IMR-90 (cell line): ENCODE data around the gene ACP2.

ENCODE experiments used
- BHLHE40 ChIP-seq: fragments of 150-350 bp; IDR thresholded peaks from 2 replicates; pipeline ENCODE4 v1.6.1; 2016; ENCODE audit warnings: mild to moderate bottlenecking, low read depth, low read length
- CEBPB ChIP-seq: IDR thresholded peaks from 2 replicates; pipeline ENCODE4 v1.6.1; 2012; ENCODE audit warnings: low read depth, low read length, improper control_type of control experiment
- CHD1 ChIP-seq: IDR thresholded peaks from 2 replicates; pipeline ENCODE4 v1.6.1; 2012; ENCODE audit warnings: low read depth, low read length, improper control_type of control experiment
- CTCF ChIP-seq: conservative IDR thresholded peaks from 2 replicates; pipeline ENCODE4 v1.5.1; 2012; ENCODE audit warnings: mild to moderate bottlenecking, low read depth, low read length, improper control_type of control experiment
- ELK1 ChIP-seq: fragments of 150-350 bp; IDR thresholded peaks from 2 replicates; pipeline ENCODE4 v1.6.1; 2016; ENCODE audit warnings: low read depth, mild to moderate bottlenecking, low read length, moderate library complexity, borderline replicate concordance
- FOS ChIP-seq: fragments of 150-350 bp; IDR thresholded peaks from 2 replicates; pipeline ENCODE4 v1.6.1; 2016; ENCODE audit warnings: low read depth, low read length
- MAFK ChIP-seq: IDR thresholded peaks from 2 replicates; pipeline ENCODE4 v1.6.1; 2012; ENCODE audit warnings: low read depth, low read length, improper control_type of control experiment
- MXI1 ChIP-seq: IDR thresholded peaks from 2 replicates; pipeline ENCODE4 v1.6.1; 2012; ENCODE audit warnings: low read depth, mild to moderate bottlenecking, low read length, moderate library complexity, borderline replicate concordance
- NFE2L2 ChIP-seq: fragments of 150-350 bp; IDR thresholded peaks from 2 replicates; pipeline ENCODE4 v1.6.1; 2016; ENCODE audit warnings: low read depth, mild to moderate bottlenecking, low read length
- POLR2A ChIP-seq: IDR thresholded peaks from 2 replicates; pipeline ENCODE4 v1.6.1; 2012; ENCODE audit warnings: mild to moderate bottlenecking, low read depth, low read length
- RAD21 ChIP-seq: IDR thresholded peaks from 2 replicates; pipeline ENCODE4 v1.6.1; 2012; ENCODE audit warnings: low read length, improper control_type of control experiment
- RCOR1 ChIP-seq: IDR thresholded peaks from 2 replicates; pipeline ENCODE4 v1.6.1; 2012; ENCODE audit warnings: mild to moderate bottlenecking, low read length, improper control_type of control experiment; ENCODE audit not compliant: insufficient replicate concordance
- SMC3 ChIP-seq: fragments of 150-350 bp; IDR thresholded peaks from 2 replicates; pipeline ENCODE4 v1.6.1; 2016; ENCODE audit warnings: low read depth, mild to moderate bottlenecking, antibody characterized with exemption, low read length, moderate library complexity

- no peak for TF ChIP-seq BHLHE40
- no peak for TF ChIP-seq NFE2L2
- no peak for TF ChIP-seq CTCF
- TF ChIP-seq POLR2A: no peak
- no peak for TF ChIP-seq CHD1
- TF ChIP-seq ELK1: no peak
- TF ChIP-seq SMC3: no peak
- TF ChIP-seq RCOR1: no peak
- no peak for TF ChIP-seq FOS
- no peak for TF ChIP-seq CEBPB
- TF ChIP-seq MAFK: no peak
- no peak for TF ChIP-seq RAD21
- TF ChIP-seq MXI1: no peak
Measured at GRCh38 chr11:47244448-47245350, 3.9 kb downstream of the ACP2 start.
